NCI-H774 (cell line): ENCODE data around the gene POU2AF2.

ENCODE experiments used
- DNase-seq: peaks from one replicate; lab custom pipeline; 2025; lab: John Stamatoyannopoulos, UW

Gene POU2AF2

GRCh38 chr11:111330234-111330893, 84.8 kb downstream of the POU2AF2 start:
- no peak for DNase-seq

GRCh38 chr11:111331711-111332479, 86.4 kb downstream of the POU2AF2 start:
- no peak for DNase-seq

- DNase-seq, result peak; percentile 83
Observed at GRCh38 chr11:111334532-111335502, 89.3 kb downstream of the POU2AF2 start.

DNA sequence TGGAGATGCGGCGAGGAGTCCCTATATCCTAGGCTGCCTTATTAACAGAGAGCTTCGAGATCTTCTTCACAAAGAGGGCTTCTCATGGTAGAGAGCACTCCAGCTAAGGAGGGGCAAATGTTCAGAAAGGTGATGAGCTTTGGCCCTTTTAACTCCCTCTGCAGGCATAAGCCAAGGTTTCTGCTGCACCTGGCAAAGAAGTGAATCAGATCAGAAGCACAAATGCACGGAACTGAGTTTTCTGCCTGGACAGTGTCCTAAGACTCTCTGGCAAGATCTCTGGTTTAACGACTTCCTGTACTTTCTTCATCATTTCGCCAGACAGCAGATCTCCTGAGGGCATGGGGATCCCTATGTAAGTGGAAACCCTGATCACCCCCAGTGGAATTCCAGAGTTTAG, 90.0 kb downstream of the POU2AF2 start:
- no peak for DNase-seq
